Measurements from ENCODE around the gene CHRD.
A peak's percentile ranks its signal among the peaks of the same experiment; 100 is the strongest.

Gene CHRD

GRCh38 chr3:184361932-184362667 is 17.8 kb upstream of the CHRD start:
- DNase-seq = peak; percentile 68

GRCh38 chr3:184362668-184363546 is 16.9 kb upstream of the CHRD start:
- DNase-seq = peak; percentile 96

- DNase-seq = no peak
Observed at GRCh38 chr3:184366619-184367289, 13.1 kb upstream of the CHRD start.

GRCh38 chr3:184368116-184368515 is 11.7 kb upstream of the CHRD start:
- DNase-seq = no peak

- no peak for DNase-seq
Observed at GRCh38 chr3:184368586-184369183, 11.2 kb upstream of the CHRD start.

GRCh38 chr3:184371570-184372018 is 8.3 kb upstream of the CHRD start:
- DNase-seq = peak; percentile 96

GRCh38 chr3:184372296-184372821 is 7.5 kb upstream of the CHRD start:
- DNase-seq = no peak

GRCh38 chr3:184372911-184373310 is 6.9 kb upstream of the CHRD start:
- DNase-seq = no peak

- DNase-seq = no peak
Observed at GRCh38 chr3:184373422-184373821, 6.4 kb upstream of the CHRD start.

GRCh38 chr3:184375747-184376461 is 4.0 kb upstream of the CHRD start:
- no peak for DNase-seq

GRCh38 chr3:184377374-184377773 is 2.5 kb upstream of the CHRD start:
- peak; percentile 56 for DNase-seq

GRCh38 chr3:184377882-184378445 is 1.9 kb upstream of the CHRD start, which contains the start of gene THPO:
Gene THPO, minus strand, starts transcription at chr3:184378207. Its CDS starts 1,948 bp downstream, at chr3:184376259.
- peak; percentile 50 for DNase-seq

- no peak for DNase-seq
Observed at GRCh38 chr3:184378651-184379357, 1.1 kb upstream of the CHRD start.

- peak; percentile 27 for DNase-seq
Observed at GRCh38 chr3:184380185-184380626, 352 bp downstream of the CHRD start.

- DNase-seq = no peak
Observed at GRCh38 chr3:184380627-184381260, 890 bp downstream of the CHRD start.

GRCh38 chr3:184381261-184382224 is 1.7 kb downstream of the CHRD start:
- no peak for DNase-seq

- no peak for DNase-seq
Observed at GRCh38 chr3:184382326-184383032, 2.6 kb downstream of the CHRD start.

- no peak for DNase-seq
Observed at GRCh38 chr3:184383033-184383740, 3.3 kb downstream of the CHRD start.
